Natural killer cell treated with Interleukin-12 subunit alpha and Interleukin-12 subunit beta and Interleukin-15 and Interleukin-18, amount 100 ng/mL, for 72 hours (primary cell): ENCODE results near the gene SPOCK2. TPM values are rescaled to one million over a fixed set of nuclear protein-coding genes. Genes with fewer than 3 reads are reported as not detected.

ENCODE experiments used
- ATAC-seq, 2 donors: fragments of 150-1000 bp; cut with Tn5 transposase in 1 of 2; sonication (Bioruptor Pico), chemical (Tn5 transposase) in 1 of 2; 2 replicates each; pipeline ENCODE4 v1.10.0; 2021
- DNase-seq: peaks from one replicate; pipeline ENCODE4 v3.0.0; 2022; ENCODE audit warnings: low spot score
- H3K27ac Mint-ChIP-seq, 2 donors: 1 replicate in 1 of 2; 2 replicates in 1 of 2; pipeline ENCODE4 v1.8.0; 2022; ENCODE audit warnings: mixed read lengths in 2 of 2, mild to moderate bottlenecking in 1 of 2, moderate library complexity in 1 of 2
- H3K27me3 Mint-ChIP-seq, 2 donors: 1 replicate in 1 of 2; 2 replicates in 1 of 2; pipeline ENCODE4 v1.8.0; 2022; ENCODE audit warnings: mixed read lengths in 2 of 2
- H3K36me3 Mint-ChIP-seq: one replicate; pipeline ENCODE4 v1.8.0; 2022; ENCODE audit warnings: mixed read lengths
- H3K4me1 Mint-ChIP-seq, 2 donors: 1 replicate in 1 of 2; 2 replicates in 1 of 2; pipeline ENCODE4 v1.8.0; 2022; ENCODE audit warnings: low read depth in 2 of 2, mixed read lengths in 2 of 2, mild to moderate bottlenecking in 1 of 2
- H3K4me3 Mint-ChIP-seq: one replicate; pipeline ENCODE4 v1.8.0; 2022; ENCODE audit warnings: mixed read lengths
- H3K9me3 Mint-ChIP-seq: 2 replicates; pipeline ENCODE4 v1.8.0; 2022; ENCODE audit warnings: mixed read lengths
- total RNA-seq, 2 donors: library from RNA; stranded (reverse); gene quantifications; one replicate each; pipeline ENCODE4 v1.2.3, GENCODE V29; 2022

SPOCK2 gene
- total RNA-seq, 2 donors from 2014 or later, result 24.9 to 25.9 TPM

- Mint-ChIP-seq H3K36me3 (no peaks in the 10 kb centered on the region), H3K27me3 (no peaks in the 10 kb centered on the region), H3K27ac (peak overlapping the region in 1 of 2 donors; percentile 38), H3K4me1 (peaks cover 0 to 3% of the 10 kb centered on the region in 2 donors), H3K4me3 (no peak overlapping the region), H3K9me3 (no peaks in the 10 kb centered on the region)
- ATAC-seq (no peak), DNase-seq (no peak)
Measured at GRCh38 chr10:72056932-72057751, 31.2 kb downstream of the SPOCK2 start.

GRCh38 chr10:72056113-72056512 is 32.2 kb downstream of the SPOCK2 start:
- no peak for DNase-seq
- no peak for ATAC-seq
- peaks cover 0 to 3% of the 10 kb centered on the region in 2 donors for H3K4me1 Mint-ChIP-seq
- H3K27ac Mint-ChIP-seq, result no peak overlapping the region
- H3K9me3 Mint-ChIP-seq, result no peaks in the 10 kb centered on the region
- no peak overlapping the region for H3K4me3 Mint-ChIP-seq
- no peaks in the 10 kb centered on the region for H3K27me3 Mint-ChIP-seq
- H3K36me3 Mint-ChIP-seq, result no peaks in the 10 kb centered on the region

GRCh38 chr10:72053690-72054089 is 34.7 kb downstream of the SPOCK2 start:
- Mint-ChIP-seq H3K27me3 (no peaks in the 10 kb centered on the region), H3K36me3 (no peaks in the 10 kb centered on the region), H3K27ac (peak overlapping the region in 1 of 2 donors; percentile 71), H3K4me3 (no peak overlapping the region), H3K9me3 (no peaks in the 10 kb centered on the region), H3K4me1 (peaks cover 0 to 3% of the 10 kb centered on the region in 2 donors)
- ATAC-seq (no peak), DNase-seq (no peak)

GRCh38 chr10:72050873-72051272 is 37.5 kb downstream of the SPOCK2 start:
- Mint-ChIP-seq H3K27ac (no peak overlapping the region), H3K4me1 (peaks cover 0 to 6% of the 10 kb centered on the region in 2 donors), H3K9me3 (no peaks in the 10 kb centered on the region), H3K27me3 (no peaks in the 10 kb centered on the region), H3K4me3 (no peak overlapping the region), H3K36me3 (no peaks in the 10 kb centered on the region)
- DNase-seq (no peak), ATAC-seq (no peak)

DNA sequence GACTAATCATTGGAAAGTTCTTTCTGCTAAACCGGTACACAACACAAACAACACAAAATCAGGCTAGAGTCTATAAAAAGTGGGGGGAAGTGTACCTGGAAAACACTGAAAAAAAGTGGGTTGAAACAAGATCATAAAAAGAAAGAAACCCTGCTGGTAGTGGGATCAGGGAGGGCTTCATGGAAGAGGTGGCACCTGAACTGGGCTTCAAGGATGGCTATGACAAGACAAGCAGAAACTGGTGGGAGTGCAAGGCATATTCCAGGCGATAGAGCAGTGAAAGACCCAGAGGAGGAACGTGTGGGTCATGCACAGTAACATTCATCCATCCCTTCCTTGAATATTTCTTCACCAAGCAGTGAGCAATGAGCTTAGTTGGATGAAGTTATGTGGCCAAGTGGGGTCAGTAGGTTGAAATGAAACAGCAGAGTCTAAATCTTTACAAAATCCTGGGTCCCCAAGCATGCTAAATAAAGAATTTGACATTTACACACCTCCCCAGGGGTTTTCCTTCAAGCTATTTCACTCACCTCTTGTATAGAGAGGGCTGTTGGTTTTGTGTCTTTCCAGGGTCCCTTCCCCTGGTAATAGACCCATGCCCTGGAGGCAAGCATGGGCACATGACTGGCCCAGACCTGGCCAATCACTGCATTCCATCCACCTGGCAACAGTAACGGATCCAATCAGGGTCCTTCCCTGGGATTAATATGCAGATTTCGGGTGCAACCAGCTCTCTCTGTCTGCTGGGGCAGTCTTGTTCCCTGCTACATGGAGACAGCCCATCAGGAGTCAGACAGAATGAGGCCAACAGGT is 38.2 kb downstream of the SPOCK2 start:
- DNase-seq (no peak), ATAC-seq (no peak)
- Mint-ChIP-seq H3K4me3 (no peak overlapping the region), H3K4me1 (peaks cover 0 to 6% of the 10 kb centered on the region in 2 donors), H3K9me3 (no peaks in the 10 kb centered on the region), H3K27ac (no peak overlapping the region), H3K36me3 (no peaks in the 10 kb centered on the region), H3K27me3 (no peaks in the 10 kb centered on the region)

- H3K27me3 Mint-ChIP-seq, result no peaks in the 10 kb centered on the region
- no peaks in the 10 kb centered on the region for H3K9me3 Mint-ChIP-seq
- no peak overlapping the region for H3K27ac Mint-ChIP-seq
- H3K36me3 Mint-ChIP-seq, result no peaks in the 10 kb centered on the region
- H3K4me1 Mint-ChIP-seq, result peaks cover 0 to 3% of the 10 kb centered on the region in 2 donors
- no peak overlapping the region for H3K4me3 Mint-ChIP-seq
- ATAC-seq (no peak), DNase-seq (no peak)
Measured at GRCh38 chr10:72049472-72049871, 38.9 kb downstream of the SPOCK2 start.

DNA sequence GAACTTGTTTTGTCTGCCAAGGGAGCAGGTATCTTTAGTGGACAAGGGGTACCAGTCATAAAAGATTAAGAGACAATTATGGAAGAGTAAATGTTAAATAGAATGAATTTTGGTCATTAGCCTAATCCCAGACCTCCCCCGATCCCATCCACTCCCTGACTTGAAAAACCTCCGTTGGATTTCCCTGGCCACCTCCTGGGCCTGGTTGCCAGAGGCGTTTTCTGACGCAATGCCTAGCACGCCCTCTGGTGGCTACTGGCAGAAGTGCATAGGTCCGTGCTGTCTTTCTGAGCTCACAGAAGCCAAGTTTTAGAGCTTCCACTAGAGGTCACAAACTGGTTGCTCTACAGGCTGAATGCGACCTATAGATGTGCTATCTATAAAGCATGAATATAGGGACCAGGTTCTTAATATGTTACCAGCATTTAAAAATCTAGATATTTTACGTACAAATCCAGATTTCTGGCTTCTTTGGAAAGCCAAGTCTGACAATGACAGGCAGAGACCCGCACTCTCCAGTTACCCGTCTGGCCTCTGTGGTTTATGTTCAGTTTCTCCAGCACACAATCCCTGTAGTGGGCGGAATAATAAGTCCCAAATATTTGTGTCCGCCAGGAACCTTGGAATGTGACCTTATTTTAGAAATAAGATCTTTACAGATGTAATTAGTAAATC is 39.8 kb downstream of the SPOCK2 start:
- peak overlapping the region; percentile 42 to 47 for H3K27ac Mint-ChIP-seq
- no peak overlapping the region for H3K4me3 Mint-ChIP-seq
- no peaks in the 10 kb centered on the region for H3K9me3 Mint-ChIP-seq
- H3K4me1 Mint-ChIP-seq, result peaks cover 0 to 3% of the 10 kb centered on the region in 2 donors
- H3K36me3 Mint-ChIP-seq, result no peaks in the 10 kb centered on the region
- ATAC-seq (peak; percentile 82 to 86), DNase-seq (peak; percentile 85)
- no peaks in the 10 kb centered on the region for H3K27me3 Mint-ChIP-seq

GRCh38 chr10:72045586-72045985 is 42.8 kb downstream of the SPOCK2 start:
- H3K4me1 Mint-ChIP-seq, result peaks cover 0 to 3% of the 10 kb centered on the region in 2 donors
- H3K27me3 Mint-ChIP-seq, result no peaks in the 10 kb centered on the region
- no peaks in the 10 kb centered on the region for H3K36me3 Mint-ChIP-seq
- DNase-seq (no peak), ATAC-seq (no peak)
- no peaks in the 10 kb centered on the region for H3K9me3 Mint-ChIP-seq
- H3K4me3 Mint-ChIP-seq, result no peak overlapping the region
- H3K27ac Mint-ChIP-seq, result no peak overlapping the region

DNA sequence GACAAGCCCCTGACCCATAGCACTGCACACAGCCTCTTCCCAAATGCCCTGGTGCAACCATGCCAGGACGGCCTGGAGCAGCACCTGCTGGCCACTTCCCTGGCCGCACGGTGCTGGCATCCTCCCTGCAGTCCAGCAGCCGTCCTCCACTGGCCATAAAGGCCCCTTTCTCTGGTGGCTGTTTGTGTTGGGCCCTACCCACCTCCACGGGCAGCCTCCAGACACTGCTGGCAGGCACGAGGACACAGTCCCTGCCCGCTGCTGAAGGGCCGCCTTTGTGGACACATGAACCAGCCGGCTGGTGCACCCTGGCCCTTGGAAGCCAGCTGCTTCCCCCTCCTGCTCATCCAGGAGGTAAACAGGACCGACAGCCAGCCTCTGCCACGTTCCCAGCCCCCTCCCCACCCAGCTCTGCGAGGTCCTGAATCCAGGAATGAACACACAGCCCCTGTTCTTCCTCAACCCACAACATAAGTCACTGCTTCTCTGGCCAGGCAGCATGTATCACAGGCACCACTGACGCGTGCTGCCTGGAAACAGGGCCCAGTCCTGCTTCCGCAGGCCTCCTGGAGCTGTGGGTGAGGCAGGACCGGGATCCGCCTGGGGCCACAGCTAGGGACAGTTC is 43.8 kb downstream of the SPOCK2 start:
- no peak overlapping the region for H3K4me3 Mint-ChIP-seq
- no peaks in the 10 kb centered on the region for H3K9me3 Mint-ChIP-seq
- ATAC-seq (no peak), DNase-seq (no peak)
- no peak overlapping the region for H3K27ac Mint-ChIP-seq
- no peaks in the 10 kb centered on the region for H3K27me3 Mint-ChIP-seq
- no peaks in the 10 kb centered on the region for H3K36me3 Mint-ChIP-seq
- H3K4me1 Mint-ChIP-seq, result peaks cover 0 to 3% of the 10 kb centered on the region in 2 donors

GRCh38 chr10:72043016-72043834 is 45.1 kb downstream of the SPOCK2 start:
- Mint-ChIP-seq H3K27me3 (no peaks in the 10 kb centered on the region), H3K4me1 (no peaks in the 10 kb centered on the region), H3K27ac (no peak overlapping the region), H3K36me3 (no peaks in the 10 kb centered on the region), H3K4me3 (no peak overlapping the region), H3K9me3 (no peaks in the 10 kb centered on the region)
- DNase-seq, result no peak
- ATAC-seq, result no peak

DNA sequence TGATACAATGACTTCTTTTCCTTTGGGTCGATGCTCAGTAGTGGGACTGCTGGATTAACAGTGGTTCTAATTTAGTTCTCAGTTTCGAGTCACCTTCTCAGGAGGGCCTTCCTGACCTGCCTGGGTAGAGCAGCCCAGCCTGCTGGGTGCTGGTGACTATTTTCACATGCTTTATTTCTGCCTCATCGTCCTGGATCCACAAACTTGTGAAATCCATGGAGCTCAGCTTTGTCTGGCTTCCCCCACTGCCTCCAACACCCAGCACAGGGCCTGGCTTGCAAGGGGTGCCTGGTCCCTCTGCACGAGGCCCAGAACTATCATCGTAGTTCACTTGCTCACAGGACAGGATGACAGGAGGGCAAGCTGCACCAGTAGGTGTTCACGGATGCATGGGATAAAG is 46.9 kb downstream of the SPOCK2 start:
- H3K4me1 Mint-ChIP-seq, result no peaks in the 10 kb centered on the region
- H3K36me3 Mint-ChIP-seq, result no peaks in the 10 kb centered on the region
- no peaks in the 10 kb centered on the region for H3K9me3 Mint-ChIP-seq
- DNase-seq (no peak), ATAC-seq (no peak)
- H3K27ac Mint-ChIP-seq, result no peak overlapping the region
- no peak overlapping the region for H3K4me3 Mint-ChIP-seq
- H3K27me3 Mint-ChIP-seq, result peaks cover 0 to under 1% of the 10 kb centered on the region in 2 donors

- ATAC-seq (peak in 1 of 2 donors; percentile 15), DNase-seq (no peak)
- H3K4me3 Mint-ChIP-seq, result no peak overlapping the region
- H3K36me3 Mint-ChIP-seq, result no peaks in the 10 kb centered on the region
- H3K27me3 Mint-ChIP-seq, result peaks cover 0 to 2% of the 10 kb centered on the region in 2 donors
- no peaks in the 10 kb centered on the region for H3K4me1 Mint-ChIP-seq
- no peak overlapping the region for H3K27ac Mint-ChIP-seq
- H3K9me3 Mint-ChIP-seq, result no peaks in the 10 kb centered on the region
Measured at GRCh38 chr10:72039377-72039776, 49.0 kb downstream of the SPOCK2 start.
